ENCODE measurements around the gene UCN2. TPM values are rescaled to one million over a fixed set of nuclear protein-coding genes. Genes with fewer than 3 reads are reported as not detected.
"Not testable (repeated sequence)": the region's sequence is repeated elsewhere in the genome, so short reads cannot be mapped to it uniquely, and the experiment has no call there.

UCN2 gene
- polyA plus RNA-seq, 1 donor = 0.26 TPM

DNA sequence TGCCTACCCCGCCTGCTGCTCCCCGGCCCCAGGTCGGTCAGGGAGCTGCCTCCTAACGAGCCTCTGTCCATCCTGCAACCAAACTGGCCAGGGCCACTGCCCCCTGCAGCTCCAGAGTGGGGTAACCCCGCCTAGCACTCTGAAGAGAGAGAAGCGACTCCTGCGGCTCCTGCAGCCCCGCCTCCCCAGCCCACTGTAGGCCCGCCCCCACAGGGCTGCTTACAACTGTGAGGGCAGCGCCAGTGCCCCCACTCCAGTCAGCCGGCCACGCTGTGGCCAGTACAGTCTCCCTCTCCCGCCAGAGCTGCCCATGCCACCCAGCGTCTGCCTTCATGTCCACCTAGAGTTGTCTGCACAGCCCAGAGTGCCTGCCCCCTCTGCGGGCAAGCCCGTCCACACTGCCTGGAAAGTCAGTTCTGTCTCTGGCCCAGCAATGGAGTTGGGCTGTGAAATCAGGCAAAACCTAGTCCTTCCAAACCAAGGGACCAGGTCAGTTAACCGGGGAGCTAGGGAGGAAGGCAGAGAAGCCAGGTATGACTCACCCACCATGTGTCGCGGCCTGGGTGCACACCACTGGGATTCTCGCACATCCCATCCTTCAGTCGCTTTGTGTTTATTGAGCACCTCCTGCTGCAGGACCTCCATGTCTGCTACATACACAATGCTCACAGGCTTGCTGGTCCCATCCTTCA is 2.4 kb downstream of the UCN2 start:
- DNase-seq = no peak

DNA sequence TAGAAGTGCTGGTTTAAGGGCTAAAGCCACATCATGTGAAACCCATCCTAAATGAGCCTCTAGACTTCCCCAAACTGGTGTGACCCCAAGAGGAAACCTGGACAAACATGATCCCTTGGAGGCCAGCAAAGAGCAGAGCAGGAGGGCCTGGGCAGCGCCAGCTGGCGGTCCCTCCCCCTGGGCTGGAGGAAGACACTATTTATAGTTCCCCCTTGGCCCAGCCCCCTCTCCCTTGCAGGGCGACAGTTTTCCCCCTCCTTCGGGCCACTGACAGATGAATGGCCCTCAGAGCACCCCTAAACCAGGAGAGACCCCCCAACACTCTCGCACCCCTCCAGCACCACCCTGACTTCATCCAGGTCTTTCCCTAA is 2.9 kb downstream of the UCN2 start:
- DNase-seq = peak; percentile 50

DNA sequence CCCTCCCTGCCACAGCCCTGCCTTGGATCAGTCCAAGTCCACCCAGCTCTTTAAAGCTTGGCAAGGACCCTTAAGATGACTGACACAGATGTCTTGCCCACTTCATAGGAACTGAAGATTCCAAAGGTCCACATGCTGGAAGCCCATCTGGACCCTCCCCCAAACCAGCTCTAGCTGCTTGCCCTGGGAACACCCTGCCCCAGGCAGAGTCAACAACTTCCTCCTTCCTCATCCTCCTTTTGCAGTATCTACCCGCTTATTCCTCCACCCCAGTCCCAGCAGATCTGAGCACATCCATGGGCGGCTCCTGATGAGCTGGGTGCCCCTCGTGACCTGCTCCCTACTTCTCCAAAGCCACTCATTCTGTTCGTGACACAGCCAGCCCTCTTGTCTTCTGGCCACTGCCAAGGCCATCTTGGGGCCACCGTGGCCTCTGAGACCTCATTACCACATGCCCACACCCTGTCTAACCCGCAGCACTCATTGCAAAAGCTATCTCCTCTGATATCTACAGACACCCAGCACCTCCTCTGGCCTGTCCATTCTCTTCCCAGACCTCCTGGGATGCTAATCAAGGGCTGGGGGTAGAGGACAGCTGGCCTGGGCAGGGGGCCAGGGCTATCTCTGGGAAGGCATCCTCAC is 5.0 kb downstream of the UCN2 start:
- no peak for DNase-seq

DNA sequence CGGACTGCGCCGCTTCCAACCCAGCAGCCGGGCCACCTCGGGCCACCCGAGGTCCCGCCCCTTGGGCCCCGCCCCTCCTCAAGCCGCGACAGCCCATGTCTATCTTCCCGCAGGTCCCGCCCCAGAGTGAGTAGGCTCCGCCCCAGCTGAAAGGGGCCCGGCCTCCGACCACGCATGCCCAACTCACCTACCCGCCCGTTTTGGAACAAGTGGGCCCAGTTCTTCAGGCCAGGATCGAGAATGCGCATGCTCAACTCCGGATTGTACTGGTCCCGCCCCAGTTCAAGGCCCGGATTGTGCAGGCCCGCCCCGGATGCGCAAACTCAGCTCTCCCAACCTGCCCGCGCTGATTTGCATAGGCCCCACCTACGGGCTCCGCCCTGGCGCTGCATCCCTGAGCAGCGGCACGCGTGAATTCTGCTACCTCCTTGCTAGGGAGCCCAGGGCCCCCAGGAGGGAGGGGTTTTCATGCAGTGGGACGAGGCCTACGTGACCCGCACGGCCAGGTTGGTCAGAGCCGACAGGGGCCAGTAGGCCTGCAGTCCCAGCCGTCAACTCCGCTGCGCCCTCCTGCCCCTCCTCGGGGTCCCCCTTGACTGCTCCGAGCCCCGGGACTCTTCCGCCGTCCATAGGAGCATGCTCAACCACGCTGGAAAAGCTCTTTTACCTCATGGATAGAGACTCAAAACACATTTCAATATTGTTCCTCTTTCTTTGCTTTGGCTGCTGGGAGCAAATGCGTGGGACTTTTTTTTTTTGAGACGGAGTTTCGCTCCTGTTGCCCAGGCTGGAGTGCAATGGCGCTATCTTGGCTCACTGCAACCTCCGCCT is 6.6 kb downstream of the UCN2 start, which contains the start of gene PFKFB4:
Gene PFKFB4, minus strand, starts transcription at position 8 of the 831 bp plus-strand sequence. CDS start 26 bp downstream, outside the sequence.
- DNase-seq = peak; percentile 98

DNA sequence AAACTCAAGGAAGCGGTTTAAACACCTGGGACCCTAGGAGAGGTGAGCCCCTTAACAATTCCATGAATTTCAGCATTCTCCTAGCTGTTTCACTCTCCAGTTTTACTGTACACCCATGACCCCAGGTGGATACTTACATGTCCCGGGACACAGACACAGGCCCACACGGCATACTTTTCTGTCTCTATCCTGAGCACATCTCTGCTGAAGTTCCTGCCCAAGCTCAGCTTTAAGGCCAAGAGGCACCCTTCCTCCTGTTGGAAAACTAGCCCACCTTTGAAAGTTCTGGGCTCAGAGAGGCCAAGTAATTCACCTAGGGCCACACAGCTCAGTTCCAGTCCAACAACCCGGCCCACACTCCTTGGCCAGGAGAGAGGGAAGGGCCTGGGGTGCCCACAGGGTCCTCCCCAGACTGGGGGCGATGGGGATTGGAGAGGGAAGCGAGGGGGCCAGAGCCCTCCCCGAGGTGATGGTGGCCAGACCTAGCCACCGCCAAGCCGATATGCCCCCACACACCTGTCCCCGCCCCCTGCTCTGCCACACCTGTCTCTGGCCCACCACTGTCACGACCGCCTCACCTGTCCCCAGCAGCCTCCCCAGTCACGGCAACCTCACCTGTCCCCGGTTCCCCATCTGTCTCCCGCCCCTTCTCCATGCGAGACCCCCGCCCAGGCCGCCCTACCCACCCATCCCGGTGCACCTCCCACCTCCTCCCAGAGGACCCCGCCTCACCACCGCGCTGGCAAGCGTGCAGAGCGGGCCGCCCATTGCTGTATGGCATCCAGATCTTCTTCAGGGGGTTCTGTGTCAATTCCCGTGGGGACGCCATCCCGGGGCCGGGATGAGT is 7.4 kb downstream of the UCN2 start:
- DNase-seq = no peak

DNA sequence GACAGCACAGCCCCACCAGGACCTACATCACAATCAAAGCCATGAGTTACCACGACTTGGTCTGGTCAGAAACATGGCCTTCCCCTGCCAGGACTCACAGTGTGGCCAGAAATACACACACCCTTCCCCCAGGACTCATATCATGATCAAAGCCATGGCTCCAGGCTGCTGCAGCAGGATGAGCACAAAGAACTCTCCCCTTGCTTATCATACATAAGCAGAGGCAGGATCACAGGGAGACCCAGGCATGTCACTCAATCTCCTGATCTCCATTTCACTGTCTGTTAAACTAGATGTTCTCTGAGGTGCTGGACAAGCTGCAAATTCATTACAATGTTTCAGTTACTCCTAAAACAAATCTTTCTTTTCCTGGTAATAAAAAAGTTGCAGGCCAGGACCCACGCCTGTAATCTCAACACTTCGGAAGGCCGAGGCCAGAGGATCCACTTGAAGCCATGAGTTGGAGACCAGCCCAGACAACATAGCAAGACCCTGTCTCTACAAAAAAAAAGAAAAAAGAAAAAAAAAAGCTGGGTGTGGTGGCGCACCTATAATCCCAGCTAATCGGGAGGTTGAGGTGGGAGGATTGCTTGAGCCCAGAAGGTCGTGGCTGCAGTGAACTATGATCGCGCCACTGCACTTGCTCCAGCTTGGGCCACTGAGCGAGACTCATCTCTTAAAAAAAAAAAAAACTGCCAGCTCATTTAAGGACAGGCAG is 8.2 kb downstream of the UCN2 start:
- no peak for DNase-seq

DNA sequence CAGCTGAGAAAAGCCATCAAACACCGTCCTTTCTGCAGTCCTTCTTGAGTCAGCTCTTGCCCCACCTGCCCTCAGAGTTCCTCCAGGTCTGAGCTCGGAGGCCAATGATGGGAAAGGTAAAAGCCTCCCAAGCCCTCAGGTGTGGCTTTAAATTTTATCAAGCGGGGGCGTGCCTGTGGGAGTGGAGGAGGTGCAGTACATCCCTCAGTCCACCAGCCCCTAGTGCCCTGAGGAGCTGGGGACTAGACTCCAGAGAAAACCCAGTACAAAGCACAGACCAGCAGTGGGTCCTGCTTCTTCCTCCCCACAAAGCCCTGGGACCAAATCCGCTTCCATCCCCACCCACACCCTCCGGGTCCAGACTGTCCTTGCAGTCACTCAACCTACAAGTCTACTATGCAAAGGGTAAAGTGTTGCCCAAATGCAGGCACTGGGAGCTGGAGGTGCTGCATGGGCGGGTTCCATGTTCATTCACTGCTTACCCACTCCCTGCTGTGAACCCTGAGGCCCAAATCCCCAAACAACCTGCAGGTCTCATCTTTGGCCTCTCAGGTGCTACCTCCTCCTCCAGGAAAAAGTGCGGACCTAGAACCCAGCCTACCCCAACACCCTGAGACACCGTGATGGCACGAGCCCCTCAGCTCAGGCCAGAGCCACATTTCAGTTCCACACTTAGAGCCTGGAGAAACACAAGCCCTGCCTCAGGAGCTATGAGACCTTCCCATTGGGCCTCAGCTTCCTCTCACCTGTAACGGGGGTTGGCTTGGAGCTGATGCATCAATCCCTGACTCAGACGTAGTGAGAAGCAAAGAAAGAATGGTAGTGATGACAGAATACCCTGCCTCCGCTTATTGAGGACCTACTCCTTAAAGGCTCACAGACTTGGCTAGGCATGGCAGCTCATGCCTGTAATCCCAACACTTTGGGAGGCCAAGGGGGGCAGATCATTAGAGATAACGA is 9.4 kb downstream of the UCN2 start:
- no peak for DNase-seq

DNA sequence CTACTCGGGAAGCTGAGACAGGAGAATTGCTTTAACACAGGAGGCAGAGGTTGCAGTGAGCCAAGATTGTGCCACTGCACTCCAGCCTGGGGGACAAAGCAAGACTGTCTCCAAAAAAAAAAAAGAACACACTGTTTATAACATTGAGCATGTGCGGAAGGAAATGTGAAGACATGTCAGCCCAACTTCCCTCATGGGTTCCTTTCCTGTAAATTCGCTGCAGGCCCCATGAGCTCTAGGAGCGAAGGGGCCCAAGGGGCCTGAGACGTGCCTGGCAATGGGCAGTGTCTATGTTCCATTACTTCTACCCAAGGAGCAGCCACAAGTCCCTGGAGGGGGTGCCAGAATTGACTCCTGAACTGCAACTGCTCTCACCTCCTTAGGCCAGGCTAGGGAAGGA is 10.2 kb downstream of the UCN2 start:
- DNase-seq = no peak

DNA sequence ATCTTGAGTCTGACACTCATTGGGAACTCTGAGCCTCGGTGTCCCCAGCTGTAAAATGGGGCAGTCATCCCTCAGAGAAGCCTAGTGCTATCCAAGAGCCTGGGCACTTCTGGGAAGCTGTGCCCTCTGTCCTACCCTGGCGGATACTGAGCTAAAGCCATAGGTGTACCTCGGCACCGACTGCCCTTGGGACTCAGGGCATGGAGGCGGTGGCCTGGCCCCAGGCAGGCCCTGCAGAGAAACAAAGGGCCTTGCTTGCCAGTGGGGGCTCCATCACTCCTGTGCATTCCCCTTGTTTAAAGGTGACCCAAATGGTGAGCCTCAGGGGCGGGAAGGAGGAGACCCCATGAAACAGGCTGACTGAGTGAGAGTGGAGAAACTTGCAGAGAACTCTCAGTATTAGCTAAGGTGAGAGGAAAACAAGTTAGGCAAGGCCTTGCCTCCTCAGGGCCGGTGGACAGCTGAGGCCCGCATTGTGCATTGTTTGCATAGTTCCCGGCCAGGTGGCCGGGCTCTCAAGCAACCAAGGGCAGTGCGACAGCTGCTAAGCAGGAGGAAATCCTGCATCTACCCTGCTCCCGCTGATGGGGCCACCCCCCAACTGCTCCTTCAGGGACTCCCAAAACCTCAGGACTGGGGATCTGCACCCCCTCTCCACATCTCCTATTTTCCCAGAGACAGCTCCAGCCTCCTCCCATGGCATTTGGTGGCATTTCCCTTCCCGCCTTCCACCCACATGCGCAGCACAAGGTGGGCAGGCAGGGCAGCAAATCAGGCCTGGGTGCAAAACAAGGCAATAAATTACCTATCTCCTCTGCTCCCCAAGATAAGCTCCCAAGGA is 11.2 kb downstream of the UCN2 start:
- no peak for DNase-seq

DNA sequence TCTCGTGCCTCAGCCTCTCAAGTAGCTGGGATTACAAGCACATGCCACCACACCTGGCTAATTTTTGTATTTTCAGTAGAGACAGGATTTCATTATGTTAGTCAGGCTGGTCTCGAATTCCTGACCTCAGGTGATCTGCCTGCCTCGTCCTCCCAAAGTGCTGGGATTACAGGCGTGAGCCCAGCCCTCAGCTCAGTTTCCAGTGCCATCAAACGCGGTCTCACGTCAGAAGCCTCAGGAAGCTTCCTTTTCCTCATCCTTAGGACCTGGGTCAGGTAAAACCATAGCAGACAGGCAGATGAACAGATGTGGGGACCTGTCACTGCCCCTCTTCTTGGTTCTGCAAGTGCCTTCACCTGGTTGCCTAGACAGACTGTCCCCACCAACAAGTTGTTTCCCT is 11.9 kb downstream of the UCN2 start:
- DNase-seq = not testable (repeated sequence)

DNA sequence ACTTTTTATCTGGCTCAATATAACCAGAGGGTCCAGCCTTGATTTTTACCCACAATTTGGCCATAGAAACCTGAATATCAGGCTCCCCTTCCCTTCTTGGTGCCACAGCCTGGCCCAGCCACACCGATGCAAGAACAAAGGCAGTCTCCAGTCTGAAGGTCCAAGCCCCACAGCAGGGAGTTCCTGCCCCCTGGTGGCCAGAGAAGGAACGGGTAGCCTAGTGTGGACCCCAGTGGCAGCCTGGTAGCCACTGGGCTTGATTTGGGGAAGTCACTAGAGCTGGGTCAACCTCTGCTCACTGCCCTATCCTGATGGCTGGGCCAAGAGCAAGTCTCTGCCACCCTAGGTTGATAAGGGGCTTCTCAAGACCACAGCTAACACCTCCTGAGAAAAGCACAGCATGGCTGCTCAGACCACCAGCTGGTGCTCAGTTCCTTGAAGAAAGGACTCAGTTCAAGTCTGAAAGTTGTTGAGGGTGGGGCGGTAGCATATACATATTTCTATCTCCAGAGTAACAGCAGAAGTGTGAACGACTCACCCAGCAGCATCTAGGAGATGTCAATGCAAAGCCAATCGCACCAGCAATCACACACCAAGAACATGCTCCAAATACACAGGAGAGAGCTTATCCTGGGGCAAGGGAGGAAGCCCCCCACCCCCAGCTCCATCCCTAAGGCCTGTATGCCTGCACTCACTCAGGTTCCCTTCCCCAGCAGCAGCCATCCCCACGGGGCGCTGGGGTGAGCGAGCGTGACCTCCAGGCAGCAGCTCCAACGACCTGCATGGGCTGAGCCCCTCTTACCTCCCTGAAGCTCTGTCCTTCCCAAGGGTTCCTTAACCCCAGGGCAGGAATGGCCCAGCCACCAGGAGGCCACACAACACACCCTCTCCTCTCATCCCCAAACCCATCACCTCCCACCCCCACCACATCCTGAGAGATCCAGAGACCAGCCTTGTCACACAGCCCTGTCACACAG is 14.6 kb downstream of the UCN2 start:
- DNase-seq = peak; percentile 73

DNA sequence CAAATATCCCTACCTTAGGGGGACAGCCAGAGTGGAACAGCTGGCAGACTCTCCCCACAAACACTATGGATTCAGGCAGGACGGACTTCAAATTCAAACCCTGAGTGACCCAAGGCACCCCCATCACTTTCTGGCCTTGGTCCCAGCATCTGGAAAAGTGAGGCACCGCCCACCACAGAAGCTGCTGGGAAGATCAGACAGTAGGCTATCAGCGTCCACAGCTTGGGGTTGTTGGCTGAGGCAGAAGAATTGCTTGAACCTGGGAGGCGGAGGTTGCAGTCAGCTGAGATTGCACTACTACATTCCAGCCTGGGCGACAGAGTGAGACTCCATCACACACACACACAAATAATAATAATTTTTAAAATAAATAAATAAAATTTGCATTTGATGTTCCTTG is 15.5 kb downstream of the UCN2 start:
- DNase-seq = no peak

DNA sequence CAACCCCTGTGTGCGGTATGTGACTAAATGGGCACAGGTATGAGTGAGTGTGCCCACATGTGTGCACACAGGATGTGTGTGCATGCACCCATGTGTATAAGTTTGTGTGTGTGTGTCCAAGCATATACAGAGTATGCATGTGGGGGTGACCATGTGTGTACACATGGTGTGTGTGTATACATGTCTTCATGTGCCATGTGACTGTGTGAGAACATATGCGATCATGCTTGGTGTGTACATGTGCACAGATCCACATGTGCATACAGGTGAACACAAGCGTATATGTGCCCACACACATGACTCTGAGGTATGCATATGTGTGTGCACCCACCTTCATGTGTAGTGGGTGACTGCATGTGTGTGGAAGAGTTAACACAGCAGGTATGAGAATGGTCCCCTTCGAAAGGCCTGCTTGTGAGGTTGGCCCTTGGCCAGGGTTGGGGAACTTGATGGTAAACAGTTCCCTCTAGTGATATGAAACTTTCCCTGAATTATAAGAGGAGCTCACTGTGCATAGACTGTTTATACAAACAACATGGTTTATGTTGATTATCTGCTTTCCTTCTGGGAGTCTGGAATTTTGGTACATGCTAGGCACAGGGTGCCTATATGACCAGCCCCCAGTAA is 17.3 kb downstream of the UCN2 start:
- no peak for DNase-seq

DNA sequence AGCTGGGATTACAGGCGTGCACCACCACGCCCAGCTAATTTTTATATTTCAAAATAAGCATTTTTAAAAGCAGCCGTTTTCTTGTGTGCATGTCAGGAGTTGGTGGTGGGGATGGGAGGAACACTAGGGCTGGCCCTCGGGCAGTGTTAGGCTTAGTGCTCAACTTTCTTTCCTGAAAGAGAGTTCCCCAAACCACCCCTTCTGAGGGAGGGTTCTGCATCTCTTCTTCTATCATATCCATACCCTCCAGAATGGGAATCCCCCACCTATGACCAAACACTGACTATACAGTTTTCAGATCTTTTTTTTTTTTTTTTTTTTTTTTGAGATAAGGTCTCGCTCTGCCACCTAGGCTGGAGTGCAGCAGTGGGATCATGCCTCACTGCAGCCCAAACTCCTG is 19.4 kb downstream of the UCN2 start:
- DNase-seq = no peak

DNA sequence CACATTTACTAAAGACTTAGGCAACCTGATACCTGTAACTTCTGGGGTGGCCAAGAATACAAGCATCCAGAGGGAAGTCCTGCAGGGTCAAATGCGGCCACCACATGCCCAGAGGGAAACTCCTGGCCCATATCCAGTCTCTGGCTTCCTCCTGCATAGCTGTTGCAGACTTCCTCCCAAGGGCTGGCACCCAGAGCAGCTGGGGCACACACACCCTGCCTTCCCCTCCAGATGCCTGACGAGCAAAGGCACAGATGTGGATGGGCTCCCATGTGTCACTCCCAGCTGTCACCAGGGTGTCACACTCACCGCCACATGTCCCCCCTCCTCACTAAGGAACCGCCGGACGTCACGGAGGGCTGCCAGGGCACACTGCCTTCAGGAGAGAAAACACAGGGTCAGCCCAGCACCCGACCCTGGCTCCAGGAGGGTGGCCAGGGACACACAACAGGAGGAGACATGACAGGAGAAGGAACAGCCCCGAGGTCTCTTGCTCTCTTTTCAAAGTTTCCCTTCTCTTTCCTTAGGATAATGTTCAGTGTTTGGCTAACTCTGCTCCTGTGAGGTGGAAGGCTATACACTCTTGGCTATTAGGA is 20.2 kb downstream of the UCN2 start:
- DNase-seq = no peak

DNA sequence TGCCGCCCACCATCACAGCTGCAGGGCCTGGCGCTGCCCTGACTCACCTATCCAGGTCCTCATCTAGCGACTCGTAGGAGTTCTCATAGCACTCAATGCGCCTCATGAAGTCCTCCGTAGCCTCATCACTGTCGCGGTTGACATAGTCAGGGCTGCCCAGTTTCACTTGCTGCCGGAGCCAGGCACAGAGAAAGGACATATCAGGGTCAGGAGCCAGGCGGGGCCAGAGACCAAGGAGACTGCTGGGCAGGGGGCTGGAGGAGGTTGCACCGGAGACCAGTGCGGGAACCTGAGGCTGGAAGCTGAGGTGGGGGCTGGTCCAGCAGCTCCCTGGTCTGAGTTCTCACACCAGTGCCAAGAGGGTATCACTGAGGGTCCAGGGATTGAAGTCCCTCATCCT is 25.1 kb downstream of the UCN2 start:
- no peak for DNase-seq

DNA sequence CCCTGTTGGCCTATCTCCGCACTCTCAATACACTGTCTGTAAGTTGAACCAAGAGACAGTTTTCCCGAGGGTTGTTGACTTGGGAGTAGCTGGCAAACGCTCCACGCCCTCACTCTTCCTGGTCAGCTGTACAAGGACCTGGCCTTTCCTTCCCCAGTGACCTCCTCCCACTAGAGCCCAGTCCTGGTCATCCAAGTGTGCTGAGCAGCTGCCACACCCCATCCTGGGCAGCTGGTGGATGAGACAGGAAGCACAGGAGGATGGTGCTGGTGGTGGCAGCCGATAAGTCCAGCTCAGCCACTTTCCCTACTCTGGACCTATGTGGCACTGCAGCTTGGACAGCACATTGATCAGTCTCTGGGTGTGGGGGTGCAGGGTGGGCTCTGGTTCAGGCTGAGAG is 26.8 kb downstream of the UCN2 start:
- DNase-seq = no peak

DNA sequence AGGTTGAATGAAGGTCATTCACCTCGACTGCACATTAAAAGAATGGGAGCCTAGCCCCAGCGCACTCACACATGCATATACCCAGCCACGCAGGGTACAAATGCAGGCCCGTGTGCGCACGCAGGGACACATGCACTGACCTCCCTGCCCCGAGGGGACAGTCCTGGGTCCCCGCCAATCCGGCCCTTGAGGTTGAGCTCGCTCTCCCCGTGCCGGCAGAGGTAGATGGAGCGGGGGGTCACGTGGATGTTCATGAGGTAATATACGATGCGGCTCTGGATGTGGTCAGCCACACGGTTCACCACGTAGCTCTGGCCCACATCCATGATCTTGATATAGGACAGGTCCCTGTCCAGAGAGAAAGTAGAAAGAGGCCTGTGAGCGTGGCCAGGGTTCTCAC is 27.5 kb downstream of the UCN2 start:
- DNase-seq = no peak
